GM13976 (cell line): ENCODE results near the gene ARMH3.

ENCODE experiments used
- DNase-seq: peaks from one replicate; pipeline ENCODE4 v3.0.0; 2012; ENCODE audit warnings: low spot score
- in situ Hi-C: fragments of 300-500 bp; cut with MboI; formaldehyde crosslinking; loops from one replicate; pipeline ENCODE4 v1.12.0; 2022; ENCODE audit warnings: low sequenced_read_pairs, mixed read lengths, inconsistent platforms; ENCODE audit not compliant: unreplicated experiment
- TF ChIP-seq, protein P1 (sequence below): IDR thresholded peaks from 2 replicates; pipeline ENCODE4 v1.5.1; 2012; ENCODE audit warnings: borderline replicate concordance, mild to moderate bottlenecking; ENCODE audit not compliant: insufficient read depth; ENCODE audit errors: extremely low read depth, missing control alignments, control extremely low read depth

ARMH3 gene, protein sequence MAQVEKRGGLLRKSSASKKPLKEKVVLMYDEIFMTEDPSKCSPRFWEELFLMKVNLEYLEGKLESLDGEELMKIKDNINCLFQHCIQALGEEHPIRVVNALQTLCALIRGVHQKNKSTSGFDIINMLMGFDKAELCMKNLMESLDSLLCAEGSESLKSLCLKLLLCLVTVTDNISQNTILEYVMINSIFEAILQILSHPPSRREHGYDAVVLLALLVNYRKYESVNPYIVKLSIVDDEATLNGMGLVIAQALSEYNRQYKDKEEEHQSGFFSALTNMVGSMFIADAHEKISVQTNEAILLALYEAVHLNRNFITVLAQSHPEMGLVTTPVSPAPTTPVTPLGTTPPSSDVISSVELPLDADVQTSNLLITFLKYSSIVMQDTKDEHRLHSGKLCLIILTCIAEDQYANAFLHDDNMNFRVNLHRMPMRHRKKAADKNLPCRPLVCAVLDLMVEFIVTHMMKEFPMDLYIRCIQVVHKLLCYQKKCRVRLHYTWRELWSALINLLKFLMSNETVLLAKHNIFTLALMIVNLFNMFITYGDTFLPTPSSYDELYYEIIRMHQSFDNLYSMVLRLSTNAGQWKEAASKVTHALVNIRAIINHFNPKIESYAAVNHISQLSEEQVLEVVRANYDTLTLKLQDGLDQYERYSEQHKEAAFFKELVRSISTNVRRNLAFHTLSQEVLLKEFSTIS

DNA sequence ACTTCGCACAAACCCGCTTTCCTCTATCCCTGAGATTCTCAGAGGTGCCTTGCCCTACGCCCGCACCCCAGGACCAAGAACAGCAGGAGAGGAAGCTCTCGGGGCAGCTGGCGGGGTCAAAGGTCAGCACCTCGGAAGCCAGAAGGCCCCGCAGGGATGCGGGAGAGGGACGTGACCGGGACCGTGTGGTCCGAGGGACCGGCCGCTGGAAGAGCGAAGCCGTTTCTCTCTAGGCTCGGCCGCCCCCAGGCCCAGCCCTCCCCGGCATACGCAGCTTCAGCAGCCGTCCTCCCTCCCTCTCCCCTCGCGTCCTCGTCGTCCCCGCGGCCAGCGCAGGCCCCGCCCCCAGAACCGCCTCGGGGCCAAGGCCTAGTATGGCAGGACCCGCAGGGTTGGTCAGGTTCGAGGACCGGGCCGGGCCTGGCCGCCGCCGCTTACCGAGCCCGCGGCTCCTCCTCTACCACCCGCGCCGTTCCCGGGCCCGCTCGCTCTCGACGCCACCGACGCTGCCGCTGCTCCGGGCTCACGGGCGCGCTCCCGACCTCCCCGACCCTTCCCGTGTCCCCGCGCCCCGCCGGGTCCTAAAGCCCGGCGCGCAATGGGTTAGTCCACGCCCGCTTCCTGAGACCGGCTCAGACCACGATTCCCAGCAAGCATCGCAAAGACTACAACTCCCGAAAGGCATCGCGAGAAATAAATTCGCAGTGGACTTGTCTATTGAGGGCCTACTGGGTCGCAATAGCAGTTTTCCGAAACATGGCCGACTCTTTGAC lies at the start of gene ARMH3:
Gene ARMH3, minus strand, starts transcription at position 527 of the 773 bp plus-strand sequence. CDS start 16,059 bp downstream, outside the sequence.
- in situ Hi-C loops: no loop called here
- TF ChIP-seq, protein P1, sequence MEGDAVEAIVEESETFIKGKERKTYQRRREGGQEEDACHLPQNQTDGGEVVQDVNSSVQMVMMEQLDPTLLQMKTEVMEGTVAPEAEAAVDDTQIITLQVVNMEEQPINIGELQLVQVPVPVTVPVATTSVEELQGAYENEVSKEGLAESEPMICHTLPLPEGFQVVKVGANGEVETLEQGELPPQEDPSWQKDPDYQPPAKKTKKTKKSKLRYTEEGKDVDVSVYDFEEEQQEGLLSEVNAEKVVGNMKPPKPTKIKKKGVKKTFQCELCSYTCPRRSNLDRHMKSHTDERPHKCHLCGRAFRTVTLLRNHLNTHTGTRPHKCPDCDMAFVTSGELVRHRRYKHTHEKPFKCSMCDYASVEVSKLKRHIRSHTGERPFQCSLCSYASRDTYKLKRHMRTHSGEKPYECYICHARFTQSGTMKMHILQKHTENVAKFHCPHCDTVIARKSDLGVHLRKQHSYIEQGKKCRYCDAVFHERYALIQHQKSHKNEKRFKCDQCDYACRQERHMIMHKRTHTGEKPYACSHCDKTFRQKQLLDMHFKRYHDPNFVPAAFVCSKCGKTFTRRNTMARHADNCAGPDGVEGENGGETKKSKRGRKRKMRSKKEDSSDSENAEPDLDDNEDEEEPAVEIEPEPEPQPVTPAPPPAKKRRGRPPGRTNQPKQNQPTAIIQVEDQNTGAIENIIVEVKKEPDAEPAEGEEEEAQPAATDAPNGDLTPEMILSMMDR: no peak
- DNase-seq: peak; percentile 99

DNA sequence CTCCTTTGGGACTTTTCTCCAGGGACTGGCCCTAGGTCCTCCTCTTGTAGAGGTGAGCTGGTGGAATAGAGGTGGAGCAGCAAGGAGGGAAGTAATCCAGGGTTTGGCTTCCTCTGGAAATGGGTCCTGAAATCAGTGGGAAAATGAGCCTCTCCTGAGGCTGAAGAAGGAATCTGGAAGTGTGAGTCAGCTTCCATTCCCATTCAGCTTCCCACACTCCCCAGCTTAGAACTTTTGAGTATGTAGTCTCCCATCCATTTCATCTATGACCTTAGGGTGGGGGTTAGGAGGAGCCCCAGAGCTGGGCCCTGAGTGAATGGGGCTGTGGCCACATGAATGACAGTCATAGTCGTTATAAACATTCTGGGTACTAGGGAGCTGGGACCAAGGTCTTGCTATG lies 46.4 kb upstream of the ARMH3 start:
- in situ Hi-C loops: no loop called here
- TF ChIP-seq, protein P1: no peak
- DNase-seq: no peak

DNA sequence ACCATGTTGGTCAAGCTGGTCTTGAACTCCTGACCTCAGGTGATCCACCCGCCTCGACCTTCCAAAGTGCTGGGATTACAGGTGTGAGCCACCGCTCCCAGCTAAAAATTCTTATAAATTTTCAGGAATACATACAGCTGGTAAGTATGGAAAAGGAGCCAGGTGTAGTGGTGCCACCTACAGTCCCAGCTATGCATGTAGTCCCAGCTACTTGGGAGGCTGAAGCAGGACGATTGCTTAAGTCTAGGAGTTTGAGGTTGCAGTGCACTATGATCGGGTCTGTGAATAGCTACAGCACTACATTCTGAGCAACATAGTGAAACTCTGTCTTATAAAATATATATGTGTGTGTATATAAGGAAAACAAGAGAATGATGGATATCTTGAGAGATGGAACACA lies 45.2 kb upstream of the ARMH3 start:
- in situ Hi-C loops: no loop called here
- TF ChIP-seq, protein P1: no peak

DNA sequence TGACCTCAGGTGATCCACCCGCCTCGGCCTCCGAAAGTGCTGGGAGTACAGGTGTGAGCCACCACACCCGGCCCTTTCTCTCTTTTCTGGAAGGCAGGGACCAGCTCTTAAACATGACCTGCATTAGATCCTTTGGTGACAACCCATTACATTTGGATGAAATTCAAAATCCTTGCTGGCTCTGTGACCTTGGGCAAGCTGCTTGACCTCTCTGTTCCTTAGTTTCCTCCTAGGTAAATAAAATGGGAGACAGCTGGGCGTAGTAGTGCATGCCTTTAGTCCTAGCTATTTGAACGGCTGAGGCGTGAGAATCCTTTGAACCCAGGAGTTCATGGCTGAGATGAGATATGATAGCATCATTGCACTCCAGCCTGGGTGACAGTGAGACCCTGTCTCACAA lies 40.5 kb upstream of the ARMH3 start:
- in situ Hi-C loops: no loop called here
- TF ChIP-seq, protein P1: no peak
- DNase-seq: no peak

More for the DNA sequence above, 45.2 kb upstream of the ARMH3 start:
- no peak for DNase-seq

DNA sequence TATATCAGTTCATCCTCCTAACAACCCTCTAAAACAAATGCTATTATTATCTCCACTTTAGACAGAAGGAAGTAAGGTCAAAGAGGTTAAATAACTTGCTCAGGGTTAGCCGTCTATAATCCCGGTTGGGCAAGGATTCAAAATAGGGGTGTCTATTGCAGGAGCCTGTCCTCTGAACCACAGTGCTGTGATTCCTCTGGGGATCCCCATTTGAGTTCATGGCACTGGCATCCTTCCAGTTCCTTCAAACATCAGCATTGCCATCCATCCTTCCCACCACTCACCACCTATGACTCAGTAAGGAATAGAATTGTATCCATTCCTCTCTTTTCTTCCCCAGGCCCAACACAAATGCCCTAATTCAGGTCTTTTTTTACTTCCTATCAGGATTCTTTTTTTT lies 34.8 kb upstream of the ARMH3 start:
- TF ChIP-seq, protein P1: no peak
- in situ Hi-C loops: no loop called here
- no peak for DNase-seq

DNA sequence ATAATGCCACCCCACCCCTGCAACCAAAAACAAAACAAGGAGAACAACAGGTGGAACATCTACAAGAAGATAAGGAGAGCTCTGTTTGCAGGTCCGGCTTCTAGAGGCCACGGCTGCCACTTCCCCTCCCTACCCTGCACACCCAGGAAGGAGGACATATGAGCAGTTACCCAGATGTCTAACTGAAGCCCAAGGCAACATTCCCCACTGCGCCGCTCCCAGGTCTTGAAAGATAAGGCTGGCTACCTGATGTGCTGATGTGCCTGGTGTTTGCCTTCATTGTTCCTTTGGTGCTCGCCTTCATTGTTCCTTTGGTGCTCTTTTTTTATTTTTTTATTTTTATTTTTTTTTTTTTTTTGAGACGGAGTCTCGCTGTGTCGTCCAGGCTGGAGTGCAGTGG lies 30.2 kb upstream of the ARMH3 start:
- no peak for DNase-seq
- TF ChIP-seq, protein P1: no peak
- in situ Hi-C loops: no loop called here
